ENCODE measurements around the gene EIF4A2.

DNA sequence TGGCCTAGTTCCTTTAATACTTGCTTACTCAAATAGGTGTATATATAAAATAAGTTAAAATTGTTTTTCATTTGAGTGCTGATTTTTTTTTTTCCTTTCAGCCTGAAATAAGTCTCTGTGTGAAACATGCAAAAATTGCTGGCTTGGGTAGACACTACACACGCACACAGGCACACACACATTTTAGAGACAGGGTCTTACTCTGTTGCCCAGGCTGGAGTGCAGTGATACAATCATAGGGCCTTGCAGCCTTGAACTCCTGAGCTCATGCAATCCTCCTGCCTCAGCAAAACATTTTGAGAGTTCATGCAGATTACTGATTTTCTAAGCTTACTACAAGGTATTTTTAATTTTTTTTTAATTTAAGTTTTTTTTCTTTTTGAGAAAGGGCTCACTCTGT is 35.6 kb downstream of the EIF4A2 start:
- TF ChIP-seq, protein P1, sequence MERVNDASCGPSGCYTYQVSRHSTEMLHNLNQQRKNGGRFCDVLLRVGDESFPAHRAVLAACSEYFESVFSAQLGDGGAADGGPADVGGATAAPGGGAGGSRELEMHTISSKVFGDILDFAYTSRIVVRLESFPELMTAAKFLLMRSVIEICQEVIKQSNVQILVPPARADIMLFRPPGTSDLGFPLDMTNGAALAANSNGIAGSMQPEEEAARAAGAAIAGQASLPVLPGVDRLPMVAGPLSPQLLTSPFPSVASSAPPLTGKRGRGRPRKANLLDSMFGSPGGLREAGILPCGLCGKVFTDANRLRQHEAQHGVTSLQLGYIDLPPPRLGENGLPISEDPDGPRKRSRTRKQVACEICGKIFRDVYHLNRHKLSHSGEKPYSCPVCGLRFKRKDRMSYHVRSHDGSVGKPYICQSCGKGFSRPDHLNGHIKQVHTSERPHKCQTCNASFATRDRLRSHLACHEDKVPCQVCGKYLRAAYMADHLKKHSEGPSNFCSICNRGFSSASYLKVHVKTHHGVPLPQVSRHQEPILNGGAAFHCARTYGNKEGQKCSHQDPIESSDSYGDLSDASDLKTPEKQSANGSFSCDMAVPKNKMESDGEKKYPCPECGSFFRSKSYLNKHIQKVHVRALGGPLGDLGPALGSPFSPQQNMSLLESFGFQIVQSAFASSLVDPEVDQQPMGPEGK (CRISPR knock-in tag; IDR thresholded peaks at IDR 0.05; ENCODE audit: borderline replicate concordance), result no peak
- TF ChIP-seq SNAI2 (CRISPR knock-in tag; IDR thresholded peaks at IDR 0.05) (no peak), TCF4 (CRISPR knock-in tag; IDR thresholded peaks at IDR 0.05; ENCODE audit: borderline replicate concordance) (no peak), ZFP30 (CRISPR knock-in tag; IDR thresholded peaks at IDR 0.05) (no peak), ZFP3 (CRISPR knock-in tag; IDR thresholded peaks at IDR 0.05) (no peak), BACH2 (CRISPR knock-in tag; IDR thresholded peaks at IDR 0.05; ENCODE audit: borderline replicate concordance) (no peak), ARNTL (CRISPR knock-in tag; IDR thresholded peaks at IDR 0.05; ENCODE audit: borderline replicate concordance, low read depth) (no peak)

Data from SK-N-SH treated with all-trans-retinoic acid at 6 μM for 48 hours (cell line).